ENCODE measurements around the gene RBM33.

RBM33 gene

DNA sequence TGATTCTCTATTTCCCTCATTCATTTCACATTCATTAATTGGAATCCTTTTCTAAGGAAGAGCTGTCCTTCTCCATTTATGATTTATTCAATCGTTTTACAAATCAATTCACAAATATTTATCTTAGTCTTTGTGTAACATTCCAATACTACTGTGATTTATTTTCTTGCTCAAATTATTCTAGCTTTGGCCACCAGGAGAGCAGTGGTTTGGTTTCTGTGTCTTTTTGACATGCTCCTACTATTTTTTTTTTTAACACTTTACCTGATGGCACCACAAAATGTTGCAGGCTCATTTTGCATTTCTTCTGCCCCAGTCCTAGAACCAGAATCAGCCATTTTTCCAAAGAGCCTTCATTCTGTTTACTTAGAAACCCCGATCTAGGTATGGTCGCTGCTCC is 13.3 kb upstream of the RBM33 start:
- no peak for DNase-seq

DNA sequence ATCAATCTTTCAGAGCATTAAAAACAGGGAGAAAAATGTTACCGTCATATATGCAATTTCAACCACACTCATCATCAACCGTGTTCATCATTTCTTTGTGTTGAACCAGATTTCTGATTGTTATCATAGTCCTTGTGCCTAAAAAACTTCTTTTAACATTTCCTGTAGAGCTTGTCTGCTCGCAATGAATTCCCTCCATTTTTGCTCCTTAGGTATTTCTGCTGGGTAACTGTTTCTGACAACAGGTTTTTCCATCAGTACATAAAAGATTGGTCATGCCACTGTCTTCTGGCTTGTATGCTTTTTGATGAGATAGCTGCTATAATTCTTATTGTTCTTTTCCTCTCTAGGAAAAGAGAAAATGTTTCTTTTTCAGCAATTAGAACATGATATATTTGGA is 8.6 kb upstream of the RBM33 start:
- no peak for DNase-seq

- no peak for DNase-seq
Measured at GRCh38 chr7:155637155-155637554, 7.3 kb upstream of the RBM33 start.

- no peak for DNase-seq
Measured at GRCh38 chr7:155638366-155638765, 6.1 kb upstream of the RBM33 start.

- DNase-seq = no peak
Measured at GRCh38 chr7:155639958-155640520, 4.4 kb upstream of the RBM33 start.

DNA sequence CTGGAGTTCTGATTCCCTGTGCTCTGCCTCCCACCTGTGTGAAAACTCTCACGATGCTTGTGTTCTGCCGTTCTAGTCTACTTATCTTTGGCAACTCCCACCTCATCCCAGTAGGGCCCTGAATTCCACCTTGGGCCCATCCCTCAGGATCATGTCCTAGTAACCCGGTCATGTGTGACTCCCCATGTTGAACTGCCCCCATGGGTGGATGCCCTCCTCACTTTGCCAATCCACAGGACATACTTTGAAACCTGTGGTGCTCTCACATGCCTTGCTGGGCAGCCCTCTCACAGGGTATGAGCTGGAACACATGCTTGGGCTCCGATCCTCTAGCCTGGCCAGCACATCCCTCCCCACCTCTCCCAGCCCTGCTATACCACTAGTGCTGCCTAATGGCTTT is 3.8 kb upstream of the RBM33 start:
- no peak for DNase-seq

DNA sequence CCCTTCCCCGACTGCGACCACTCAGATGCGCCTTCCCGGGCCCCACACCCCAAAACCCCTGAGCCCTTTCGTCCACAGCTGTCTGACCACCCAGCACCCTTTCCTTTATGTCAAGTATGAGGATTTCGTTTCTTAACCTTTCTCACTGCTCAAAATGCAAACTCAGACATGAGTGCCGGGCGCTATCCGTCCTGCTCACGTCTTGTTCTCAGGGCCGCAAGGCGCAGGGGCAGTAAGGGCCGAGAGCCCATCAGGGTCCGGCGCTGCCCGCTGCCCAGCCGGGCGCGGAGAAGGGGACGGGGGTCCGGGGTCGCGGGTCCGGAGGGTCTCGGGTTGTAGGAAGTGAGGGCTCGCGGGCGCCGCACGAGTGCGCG is 670 bp upstream of the RBM33 start:
- DNase-seq = no peak

- DNase-seq = no peak
Measured at GRCh38 chr7:155644971-155645509, 579 bp downstream of the RBM33 start.

GRCh38 chr7:155645662-155646061 is 1.2 kb downstream of the RBM33 start:
- DNase-seq = no peak

DNA sequence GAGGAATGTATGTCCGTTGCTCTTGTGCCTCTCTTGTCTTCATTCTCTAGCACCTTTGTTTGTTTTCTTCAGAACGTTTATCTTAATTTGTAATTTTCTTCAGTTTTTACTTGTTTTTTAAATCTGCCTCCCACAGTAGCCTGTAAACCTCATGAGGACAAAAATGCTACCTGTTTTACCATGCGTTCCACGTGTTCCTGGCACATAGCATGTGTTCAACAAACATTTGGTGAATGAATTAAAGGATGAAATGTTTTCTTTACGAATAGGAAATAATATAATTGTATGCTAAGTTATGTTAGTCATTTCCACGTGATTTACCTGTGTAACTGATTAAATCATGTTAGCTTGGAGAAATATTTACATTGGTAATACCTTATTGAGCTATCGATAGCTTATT is 2.2 kb downstream of the RBM33 start:
- DNase-seq = no peak

- no peak for DNase-seq
Measured at GRCh38 chr7:155647302-155647701, 2.8 kb downstream of the RBM33 start.

- no peak for DNase-seq
Measured at GRCh38 chr7:155647734-155648133, 3.3 kb downstream of the RBM33 start.

DNA sequence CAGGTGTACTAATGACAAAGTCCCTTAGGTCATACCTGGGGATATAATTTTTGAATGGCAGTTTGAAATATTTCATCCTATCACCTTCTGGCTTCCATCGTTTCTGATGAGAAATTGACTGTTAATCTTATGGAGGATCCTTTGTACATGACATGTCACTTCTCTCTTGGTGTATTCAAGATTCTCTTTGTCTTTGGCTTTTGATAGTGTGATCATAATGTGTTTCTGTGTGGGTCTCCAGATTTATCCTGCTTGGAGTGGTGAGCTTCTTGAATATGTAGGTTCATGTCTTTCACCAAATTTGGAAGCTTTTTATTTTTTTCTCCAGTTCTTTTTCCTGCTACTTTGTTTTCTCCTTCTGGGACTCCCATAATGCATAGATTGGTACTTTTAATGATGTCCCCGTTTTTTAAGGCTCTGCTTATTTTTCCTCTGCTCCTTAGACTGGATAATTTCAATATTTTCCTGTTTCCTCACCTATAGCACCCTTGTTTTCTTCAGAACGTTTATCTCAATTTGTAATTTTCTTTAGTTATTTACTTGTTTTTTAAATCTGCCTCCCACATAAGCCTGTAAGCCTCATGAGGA is 4.4 kb downstream of the RBM33 start:
- no peak for DNase-seq

- DNase-seq = no peak
Measured at GRCh38 chr7:155649588-155649987, 5.1 kb downstream of the RBM33 start.

DNA sequence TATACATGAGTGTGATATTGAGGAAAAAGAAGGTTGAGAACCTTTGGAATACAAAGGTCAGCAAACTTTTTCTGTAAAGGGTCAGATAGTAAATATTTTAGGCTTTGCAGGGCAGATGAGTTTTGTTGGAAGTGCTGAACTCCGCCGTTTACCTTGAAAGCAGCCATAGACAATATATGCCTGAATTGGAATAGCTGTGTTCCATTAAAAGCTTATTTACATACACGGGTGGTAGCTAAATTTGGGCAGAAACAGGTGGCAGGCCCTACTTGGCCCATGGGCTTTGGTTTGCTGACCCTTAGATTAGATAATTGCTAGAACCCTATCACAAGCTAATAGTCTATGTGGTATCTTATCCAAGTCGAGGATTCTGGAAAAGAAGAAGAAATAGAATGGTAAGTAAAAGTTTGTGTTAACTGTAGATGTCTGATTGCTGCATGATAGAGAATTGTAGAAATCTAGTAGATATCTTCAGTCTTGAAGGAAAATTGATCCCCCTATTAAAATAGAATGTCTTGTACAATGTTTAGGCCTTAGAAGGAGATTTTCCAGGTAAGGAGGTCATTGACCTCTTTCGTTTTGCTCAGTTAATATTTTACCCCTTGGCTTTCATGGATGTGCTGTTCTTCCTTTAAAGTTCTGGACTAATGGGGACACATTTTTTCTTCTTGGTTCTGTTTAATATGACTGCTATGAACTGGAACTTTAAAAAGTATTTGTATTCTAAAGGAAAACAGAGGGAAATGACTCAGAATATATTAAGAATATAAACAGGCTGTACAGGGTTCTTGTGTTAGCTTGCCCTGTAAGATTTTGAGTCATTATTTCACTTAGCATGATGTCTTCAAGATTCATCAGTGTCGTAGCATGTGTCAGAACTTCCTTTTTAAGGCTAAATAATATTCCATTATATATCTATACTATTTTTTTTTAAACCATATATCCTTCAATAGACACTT is 8.0 kb downstream of the RBM33 start:
- no peak for DNase-seq

DNA sequence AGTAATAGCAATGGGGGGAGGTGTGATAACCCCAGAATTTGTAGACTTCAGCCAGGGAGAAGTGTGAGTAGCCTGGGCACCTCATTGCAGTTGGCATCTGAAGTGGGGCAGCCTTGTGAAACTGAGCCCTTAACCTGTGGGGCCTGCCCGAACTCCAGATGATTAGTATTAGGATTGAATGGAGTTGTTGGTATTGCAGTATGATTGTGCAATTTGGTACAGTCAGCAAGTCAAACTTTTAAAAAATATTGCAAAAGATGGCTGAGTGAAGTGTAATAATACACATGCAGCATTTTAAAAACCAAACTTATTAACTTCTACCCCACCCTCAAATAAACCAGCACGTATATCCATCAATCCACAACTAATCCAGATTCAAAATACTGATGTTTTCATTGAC is 9.3 kb downstream of the RBM33 start:
- no peak for DNase-seq

DNA sequence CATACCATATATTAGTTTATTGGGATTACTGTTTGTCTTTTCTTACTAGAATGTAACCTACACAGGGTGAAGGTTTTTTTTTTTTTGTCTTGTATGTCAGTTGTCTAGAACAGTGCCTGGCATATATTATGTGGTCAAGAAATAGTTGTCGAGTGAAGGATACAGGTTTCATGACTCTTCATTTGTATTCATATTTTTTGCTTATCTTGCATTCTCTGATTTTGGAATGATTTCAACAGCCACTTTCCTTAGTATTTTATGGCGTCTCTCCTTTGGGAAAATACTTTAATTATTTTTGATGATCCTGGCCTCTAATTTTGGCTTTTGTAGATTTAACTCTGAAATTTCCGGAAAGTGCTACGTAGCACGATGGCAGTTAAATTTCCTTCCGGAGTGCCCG is 12.4 kb downstream of the RBM33 start:
- no peak for DNase-seq

GRCh38 chr7:155660059-155660757 is 15.7 kb downstream of the RBM33 start:
- DNase-seq = no peak

DNA sequence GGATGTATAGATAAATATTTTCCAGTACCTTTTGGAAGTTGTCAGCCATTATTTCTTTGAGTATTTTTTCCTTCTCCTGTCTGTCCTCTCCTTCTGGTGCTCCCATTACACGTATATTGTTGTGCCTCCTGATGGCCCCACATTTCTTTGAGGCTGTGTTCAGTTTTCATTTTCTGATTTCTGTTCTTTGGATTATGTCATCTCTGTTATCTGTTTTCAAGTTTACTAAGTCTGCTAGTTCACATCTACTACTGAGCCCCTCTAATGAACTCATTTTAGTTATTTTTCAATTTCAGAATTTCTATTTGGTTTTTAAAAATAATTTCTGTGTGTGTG is 16.3 kb downstream of the RBM33 start:
- no peak for DNase-seq

DNA sequence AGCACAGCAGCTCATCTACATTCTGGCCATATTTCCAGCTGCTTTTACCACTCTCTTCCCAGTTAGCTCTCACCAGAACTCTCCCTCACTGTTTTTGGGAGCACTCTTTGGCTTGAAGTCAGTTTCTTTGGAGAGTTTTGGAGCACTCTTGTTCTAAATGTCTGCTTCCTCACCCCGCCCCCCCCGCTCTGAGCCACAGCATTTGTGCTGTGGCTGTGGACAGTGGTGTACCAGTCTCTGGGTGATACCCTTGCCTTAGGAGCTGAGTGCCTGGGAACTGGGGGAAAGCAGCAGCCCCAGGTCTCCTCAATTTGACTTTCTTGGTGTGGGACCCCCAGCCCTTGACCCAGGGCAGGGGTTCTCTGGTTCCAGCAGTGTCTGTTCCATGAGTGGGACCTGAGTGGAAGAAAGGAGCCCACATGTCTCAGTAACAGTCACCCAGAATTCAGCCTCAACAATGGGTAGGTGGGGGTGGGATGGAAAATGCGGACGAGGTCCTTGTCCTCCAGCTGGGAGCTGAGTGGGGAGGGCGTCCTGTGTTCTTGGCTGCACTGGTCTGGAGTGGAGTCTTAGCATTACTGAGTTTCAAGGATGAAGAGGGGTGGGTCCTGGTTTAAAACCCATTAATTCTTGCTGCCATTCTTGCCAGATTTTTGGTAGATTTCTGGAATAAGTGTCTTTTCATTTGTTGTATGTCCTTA is 18.0 kb downstream of the RBM33 start:
- DNase-seq = no peak

- DNase-seq = no peak
Measured at GRCh38 chr7:155663937-155664336, 19.5 kb downstream of the RBM33 start.

DNA sequence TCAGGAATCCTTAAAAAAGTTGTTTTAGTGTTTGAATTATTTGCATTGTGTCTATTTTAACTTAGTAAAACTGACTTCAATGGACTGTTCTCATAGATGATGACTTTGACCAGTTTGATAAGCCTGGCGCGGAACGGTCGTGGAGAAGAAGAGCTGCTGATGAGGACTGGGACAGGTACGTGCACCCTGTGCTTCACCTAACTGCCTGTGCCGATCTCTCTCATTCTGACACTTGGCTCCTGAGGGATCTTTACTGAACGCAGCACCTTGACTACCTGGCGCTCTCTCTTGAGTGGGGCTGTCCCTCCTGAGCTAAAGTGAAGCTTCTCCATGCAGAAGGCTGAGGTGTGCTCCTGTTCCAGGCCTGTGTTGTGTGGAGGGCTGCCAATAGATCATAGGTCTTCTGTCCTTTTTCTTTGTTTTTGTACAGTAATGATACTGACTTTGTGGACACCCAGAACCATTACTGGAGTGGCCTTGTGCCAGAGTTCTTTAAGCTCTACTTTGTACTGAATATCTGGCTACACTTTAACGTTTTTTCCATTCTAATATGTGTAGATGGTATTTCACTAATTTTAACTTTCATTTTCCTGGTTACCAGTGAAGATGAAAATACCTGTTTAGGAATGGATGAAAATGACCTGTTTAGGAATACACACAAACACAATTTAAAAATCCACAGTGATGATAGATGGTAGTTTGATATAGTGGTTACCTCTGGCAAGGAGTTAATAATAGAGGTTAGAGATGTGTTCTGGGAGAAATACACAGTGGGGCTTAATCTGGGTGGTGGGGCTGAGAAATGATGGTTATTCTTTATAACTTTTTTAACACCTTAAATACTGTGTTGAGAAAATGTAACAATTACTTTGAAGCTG is 20.9 kb downstream of the RBM33 start:
- no peak for DNase-seq
